HG03060 (cell line): ENCODE results near the gene CDH23.

Experiments
- ATAC-seq: cut with Tn5 transposase; IDR thresholded peaks from one replicate; pipeline ENCODE4 v1.9.1; 2021; ENCODE audit warnings: low read depth, moderate number of reproducible peaks; ENCODE audit not compliant: unreplicated experiment

The CDH23 gene

DNA sequence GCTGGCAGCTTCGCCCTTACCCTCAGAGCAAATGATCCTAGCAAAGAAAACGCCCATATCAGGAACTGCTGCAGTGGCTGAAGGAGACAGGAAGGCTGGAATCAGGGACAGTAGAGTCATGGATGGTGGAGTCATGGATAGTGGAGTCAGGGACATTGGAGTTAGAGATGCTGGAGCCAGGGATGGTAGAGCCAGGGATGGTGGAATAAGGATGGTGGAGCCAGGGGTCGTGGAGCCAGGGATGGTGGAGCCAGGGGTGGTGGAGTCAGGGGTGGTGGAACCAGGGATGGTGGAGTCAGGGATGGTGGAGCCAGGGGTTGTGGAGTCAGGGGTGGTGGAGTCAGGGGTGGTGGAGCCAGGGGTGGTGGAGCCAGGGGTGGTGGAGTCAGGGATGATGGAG is 291.5 kb downstream of the CDH23 start:
- no peak for ATAC-seq

DNA sequence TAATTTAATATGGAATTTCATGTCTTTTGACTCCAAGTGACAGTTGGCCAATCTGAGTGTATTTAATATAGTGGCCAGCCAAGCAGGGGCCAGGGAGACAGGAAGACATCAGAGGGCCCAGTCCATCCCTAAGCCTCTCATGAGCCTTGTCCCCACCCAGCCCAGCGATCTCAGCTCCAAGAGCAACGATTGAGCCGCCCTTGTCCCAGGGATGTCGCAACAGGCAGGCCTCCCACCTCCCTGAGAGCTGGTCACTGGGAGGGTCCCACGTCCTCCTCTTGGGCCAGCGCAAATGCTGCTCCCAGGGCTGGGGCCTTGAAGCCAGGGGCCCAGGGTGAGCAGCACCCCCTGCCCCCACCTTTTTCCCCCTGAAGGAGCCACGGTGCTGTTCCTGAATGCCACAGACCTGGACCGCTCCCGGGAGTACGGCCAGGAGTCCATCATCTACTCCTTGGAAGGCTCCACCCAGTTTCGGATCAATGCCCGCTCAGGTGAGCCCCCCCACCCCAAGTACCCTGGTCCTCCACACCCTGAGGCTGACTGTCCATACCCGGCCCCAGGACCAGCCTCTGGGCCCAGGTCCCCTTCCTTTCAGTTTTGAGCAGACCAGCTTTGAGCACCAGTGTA is 293.5 kb downstream of the CDH23 start:
- no peak for ATAC-seq

DNA sequence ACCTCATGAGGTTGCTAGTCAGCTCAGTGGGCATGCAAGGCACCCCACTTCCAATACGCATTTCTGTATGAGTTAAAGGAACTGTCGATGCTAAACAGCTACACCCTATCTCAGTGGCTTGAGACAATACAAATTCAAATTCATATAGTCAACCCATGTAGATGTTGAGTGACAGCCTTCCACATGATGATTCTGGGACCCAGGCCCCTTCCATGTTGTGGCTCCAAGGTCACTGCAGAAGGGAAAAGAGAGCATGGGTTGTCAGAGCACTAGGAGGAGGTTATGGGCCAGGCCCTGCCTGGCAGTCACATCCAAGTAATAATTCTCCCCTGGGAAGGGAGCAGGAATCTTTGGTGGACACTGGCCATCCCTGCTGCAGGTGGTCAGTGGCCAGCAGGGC is 294.7 kb downstream of the CDH23 start:
- ATAC-seq = no peak

DNA sequence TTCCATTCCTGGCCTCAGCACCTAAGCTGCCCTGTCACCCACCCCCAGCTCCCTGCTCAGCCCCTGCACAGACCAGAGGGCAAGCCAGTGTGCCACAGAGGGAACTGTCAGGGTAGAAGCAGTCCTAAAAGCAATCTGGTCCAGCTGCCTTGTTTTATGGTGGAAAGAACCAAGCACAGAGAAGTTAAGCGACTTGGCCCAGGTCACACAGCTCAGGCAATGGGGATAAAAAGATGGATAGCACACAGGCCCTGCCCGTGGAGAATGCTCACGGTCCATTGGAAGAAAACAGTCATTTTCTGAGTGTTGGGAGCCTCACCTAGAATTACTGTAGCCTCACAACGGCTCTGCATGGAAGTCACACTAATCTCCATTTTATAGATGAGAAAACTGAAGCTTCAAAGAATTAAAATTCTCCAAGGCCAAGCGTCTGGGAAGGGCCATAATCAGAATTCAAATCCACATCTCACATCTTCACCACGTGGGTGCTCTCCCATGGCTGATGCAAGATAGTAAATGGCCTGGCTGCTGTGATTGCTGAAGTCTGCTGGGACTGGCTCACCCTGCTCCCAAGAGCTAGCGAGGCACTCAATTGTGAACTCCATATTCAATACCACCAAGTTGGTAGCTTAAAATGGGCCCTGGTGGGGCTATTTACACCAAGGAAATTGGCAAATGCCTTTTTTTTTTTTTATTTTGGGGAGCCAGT is 296.0 kb downstream of the CDH23 start:
- ATAC-seq = no peak

DNA sequence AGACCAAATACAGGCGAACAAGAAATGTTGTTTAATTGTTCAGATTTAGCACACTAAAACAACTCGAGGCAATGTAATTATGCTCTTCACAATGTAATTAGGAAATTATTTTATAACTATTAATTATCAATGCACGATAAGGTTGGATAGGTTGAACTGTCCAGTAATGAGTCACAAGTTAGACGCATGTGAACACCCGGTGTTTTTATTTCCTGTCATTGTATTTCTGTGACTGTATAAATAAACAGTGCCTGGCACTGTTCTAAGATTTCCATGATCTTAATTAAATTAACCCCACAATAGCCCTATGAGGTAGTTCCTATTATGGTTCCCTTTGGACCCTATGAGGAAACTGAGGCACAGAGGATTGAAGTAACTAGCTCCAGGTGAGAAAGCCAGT is 296.7 kb downstream of the CDH23 start:
- no peak for ATAC-seq

DNA sequence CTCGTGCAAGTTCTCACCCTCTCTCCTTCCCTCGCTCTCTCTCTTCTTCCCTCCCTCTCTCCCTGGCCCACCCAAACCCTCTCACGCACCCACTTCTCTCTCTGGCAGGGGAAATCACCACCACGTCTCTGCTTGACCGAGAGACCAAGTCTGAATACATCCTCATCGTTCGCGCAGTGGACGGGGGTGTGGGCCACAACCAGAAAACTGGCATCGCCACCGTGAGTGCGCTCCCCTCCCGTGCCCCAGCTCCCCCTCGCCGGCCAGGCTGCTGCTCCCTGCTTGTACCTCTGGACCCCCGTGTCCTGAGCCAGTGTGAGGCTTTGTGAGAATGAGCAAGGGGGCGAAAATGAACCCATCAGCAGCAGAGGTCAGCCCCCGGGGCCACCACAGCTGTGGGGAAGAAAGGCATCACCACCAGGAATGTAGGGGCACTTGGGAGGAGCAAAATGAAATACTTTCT is 297.4 kb downstream of the CDH23 start:
- no peak for ATAC-seq

DNA sequence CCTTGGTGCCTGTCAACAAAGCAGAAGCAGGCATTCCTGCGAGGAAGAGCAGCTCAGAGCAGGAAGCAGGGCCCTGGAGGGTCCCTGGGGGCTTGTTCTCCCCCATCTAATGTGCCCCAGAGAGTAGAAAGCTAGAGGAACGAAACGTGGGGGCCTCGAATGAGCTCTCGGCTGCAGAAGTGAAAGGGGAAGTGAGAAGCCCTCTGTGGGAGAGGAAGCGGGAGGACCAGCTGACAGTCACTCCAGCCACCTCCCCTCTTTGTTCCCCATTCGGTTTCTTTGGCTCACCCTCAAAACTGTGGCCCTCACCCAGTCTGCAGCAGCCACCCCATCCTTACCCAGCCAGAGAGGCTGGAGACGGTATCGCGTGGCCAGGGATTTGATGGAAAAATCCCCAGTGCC is 297.8 kb downstream of the CDH23 start:
- ATAC-seq = peak; percentile 46

DNA sequence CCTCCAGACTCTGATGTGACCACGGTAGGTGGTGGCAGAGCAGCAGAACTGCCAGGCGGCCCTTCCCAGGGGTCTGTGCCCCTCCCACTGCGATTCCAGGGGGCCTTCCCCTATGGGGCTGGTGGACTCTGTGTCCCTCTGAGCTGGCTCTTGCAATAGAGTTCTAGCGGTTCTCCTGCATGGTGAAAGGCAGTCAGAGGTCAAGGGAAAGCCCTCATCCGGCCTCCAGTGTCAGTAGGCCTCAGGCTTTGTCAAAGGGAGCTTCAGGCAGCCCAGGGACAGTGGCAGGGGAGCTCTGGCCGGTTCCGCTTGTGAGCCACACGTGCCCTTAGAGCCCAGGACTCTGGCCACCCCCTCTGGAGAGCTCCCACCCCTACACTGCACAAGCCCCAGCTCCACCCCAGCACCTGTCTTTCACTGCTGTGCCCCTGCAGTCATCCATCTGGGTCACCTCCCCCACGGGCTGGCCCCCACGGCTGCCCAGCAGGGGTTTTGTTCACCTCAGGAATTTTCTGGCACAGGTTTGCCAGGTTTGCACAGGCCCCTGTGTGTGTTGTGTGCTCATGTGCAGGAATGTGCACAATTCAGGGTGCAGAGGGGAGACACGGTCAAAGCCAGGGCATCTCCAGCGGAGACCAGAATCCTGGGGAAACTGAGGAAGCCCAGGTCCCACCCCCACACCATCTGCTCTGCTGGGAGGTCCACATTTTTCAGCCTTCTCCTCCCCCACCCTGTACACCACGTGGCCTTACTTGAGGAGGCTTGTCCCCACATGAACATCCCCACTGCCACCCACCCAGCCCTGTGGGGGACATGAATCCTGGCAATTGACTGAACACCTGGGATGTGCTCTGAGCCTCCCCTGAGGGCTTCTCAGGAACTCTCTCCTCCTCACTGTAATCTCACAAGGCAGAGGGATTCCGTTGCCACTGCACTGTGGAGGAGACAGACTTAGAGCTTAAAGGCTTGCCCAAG is 299.1 kb downstream of the CDH23 start:
- no peak for ATAC-seq

DNA sequence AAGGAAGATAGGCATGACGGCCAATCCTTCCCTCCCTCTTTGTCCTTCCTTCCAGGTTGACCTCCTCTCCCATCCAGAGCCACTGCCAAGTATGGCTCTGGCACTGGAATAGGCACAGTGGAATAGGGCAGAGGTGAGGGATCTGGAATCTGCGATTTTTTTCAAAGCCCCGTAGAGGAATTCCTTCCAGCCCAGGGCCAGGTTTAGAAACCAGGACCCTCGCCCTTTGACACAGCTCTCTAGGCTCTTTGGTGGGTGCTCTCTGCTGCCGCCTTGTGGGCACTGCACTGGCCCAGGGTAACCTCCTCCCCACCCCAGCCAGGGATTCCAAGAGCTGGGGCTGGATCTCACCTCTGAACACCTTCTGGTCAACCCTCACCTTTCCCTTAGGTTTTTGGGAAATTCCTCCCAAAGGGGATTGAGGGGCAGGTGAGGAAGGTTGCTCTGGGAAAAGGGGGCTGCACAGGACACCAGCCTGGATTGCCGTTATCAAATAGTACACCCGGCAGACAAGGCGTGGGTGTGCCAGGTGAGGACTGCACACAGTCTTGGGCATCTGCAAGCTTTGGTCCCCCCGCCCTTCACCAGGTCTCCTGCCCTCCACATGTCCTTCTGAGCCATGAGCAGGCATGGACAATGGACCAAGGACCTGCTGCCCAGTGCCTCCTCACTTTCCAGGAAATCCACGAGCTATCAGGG is 300.1 kb downstream of the CDH23 start:
- ATAC-seq = no peak

DNA sequence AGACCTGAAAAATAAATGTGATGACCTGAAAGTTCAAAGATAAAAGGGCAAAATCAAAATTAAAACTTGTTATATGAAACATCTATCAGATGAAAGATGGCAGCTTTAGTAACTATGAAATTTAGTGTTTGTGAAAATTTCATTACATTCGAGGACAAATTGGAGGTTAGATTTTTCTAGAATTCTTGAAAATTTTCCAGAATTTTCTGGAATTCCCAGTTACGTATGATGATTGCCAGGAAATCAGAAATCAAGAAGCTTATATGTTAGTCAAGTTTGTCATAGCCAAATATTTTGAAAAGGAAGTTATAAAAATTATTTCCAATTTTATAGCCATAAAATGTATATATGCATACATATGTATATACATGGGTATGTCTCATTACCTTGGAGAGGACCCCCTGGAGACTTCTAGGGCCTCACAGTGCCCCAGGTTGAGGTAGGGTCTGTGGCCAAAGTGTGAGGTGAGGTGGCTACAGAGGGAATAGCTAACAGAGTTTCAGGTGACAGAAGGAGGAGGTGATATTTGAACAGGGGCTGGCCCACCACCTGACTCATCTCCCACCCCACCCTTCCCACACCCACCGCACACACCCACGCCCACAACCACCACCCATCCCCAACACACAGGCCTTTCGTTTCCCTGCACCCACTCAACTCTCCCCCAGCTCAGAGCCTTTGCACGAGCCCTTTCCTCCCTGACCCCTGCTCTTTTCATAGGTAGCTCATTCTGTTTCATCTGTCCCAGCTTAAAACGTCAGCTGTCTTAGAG is 301.4 kb downstream of the CDH23 start:
- ATAC-seq = no peak

DNA sequence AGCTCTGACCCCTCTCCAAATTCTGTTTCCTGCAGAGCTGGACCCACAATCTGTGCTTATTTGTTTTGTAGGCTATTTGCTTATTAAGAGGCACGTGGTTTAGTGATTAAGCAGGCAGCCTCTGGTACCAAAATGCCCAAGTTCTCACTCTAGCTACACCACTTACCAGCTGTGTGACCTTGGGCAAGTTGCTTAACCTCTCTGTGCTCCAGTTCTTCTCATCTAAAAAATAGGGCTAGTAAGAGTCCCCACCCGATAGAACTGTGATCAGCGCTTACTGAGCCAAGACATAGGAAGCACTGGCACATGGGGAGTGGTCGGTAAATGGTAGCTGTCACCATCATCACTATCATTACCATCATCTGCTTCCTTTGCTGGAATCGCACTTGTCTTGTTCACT is 302.0 kb downstream of the CDH23 start:
- no peak for ATAC-seq

DNA sequence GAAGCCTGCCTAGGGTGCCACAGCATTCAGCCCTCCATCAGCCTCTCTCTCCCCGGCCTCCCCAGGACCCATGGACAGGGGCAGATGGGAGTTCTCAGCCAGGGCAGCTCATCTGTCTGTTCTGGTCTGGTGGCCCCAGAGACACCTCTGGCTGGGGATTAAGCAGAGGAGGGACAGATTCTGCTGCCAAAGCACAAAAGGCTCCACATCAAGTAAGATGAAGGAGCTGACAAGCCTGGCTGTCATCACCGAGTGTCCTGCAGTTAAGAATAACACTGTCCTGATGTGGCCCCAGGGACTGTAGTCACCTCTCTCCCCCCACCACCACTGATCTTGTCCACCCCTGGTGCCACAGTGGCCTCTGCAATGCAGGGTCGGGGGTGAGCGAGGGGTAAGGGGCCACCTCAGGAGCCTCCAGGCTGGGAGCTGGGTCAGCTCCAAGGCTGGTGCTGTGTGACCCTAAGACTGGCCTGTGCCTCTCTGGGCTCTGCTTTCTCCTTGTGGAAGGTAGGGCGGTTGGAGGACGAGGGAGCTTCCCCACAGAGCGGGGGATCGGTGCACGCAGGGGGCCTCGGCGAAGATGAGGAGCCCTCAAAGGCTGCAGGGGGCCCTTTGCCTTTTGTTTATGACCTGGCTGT is 304.1 kb downstream of the CDH23 start:
- no peak for ATAC-seq

DNA sequence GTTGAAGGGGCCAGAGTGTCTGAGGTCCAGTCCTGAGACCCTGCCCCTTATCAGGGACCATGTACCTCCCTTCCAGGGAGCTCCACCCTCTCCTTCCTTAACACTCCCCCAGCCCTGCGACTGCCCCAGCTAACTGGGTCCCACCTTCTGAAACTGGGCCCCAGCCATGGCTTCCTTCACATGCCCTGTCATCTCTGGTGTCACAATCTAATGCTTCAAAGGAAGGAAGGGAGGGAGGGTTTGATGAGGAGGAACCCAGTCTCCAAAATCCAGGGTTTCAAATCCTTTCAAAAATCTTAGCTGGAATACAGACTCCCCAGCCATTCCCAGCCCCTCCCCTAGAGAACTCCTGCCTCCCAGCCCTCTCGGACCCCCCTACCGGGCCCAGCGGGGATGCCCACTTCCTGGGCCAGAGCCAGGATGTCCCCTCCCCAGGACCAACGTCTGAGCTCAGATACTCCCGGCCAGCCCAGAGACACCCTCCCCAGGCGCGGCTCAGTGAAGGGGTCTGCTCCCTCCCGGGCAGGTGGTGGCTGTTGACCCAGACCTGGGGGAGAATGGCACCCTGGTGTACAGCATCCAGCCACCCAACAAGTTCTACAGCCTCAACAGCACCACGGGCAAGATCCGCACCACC is 304.9 kb downstream of the CDH23 start:
- no peak for ATAC-seq

DNA sequence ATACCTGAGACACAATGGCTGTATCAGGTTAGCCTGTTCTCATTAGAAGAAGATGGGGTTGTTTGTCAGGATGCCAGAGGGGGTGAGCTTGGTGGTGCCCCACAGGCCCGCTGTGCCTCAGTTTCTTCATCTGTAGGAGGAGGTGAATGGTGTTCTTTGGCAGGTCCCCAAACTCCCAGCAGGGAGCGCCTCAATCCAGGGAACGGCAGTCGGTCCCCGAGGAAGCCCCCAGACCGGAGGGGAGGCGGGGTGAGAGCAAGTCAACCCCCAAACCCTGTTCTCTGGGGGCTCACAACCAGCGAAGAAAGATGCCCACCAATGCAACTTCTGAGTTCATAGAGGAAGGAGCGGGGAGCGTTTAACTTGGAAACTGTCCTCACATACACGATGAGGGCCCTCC is 306.9 kb downstream of the CDH23 start:
- no peak for ATAC-seq

DNA sequence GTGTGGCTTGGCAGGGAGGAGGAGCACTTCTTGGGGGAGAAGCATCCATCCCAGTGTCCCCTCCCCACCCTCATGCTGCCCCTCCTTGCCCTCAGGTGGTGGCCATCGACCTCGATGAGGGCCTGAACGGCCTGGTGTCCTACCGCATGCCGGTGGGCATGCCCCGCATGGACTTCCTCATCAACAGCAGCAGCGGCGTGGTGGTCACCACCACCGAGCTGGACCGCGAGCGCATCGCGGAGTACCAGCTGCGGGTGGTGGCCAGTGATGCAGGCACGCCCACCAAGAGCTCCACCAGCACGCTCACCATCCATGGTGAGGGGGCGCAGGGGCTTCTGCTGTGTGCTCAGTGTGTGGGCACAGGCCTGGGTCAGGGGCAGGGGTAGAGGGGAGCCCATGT is 308.1 kb downstream of the CDH23 start:
- ATAC-seq = no peak

DNA sequence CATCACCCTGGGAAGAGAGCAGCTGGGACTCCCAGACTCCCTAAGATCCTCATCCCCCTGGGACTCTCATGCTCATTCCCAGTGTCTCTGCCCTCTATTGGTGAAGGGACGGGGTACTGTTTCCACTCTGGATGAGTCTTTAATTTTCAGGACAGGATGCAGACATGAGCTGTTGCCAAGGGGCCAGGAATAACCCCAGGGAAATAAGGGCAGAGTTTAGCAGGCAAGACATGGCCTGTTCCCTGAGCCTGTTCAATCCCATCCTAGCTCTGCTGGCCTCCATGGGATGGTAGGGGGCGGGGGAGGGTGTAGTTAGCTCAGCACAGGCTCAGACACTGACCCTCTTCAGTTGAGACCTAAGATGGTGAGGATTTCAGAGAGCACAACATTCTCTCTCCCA is 308.9 kb downstream of the CDH23 start:
- no peak for ATAC-seq

DNA sequence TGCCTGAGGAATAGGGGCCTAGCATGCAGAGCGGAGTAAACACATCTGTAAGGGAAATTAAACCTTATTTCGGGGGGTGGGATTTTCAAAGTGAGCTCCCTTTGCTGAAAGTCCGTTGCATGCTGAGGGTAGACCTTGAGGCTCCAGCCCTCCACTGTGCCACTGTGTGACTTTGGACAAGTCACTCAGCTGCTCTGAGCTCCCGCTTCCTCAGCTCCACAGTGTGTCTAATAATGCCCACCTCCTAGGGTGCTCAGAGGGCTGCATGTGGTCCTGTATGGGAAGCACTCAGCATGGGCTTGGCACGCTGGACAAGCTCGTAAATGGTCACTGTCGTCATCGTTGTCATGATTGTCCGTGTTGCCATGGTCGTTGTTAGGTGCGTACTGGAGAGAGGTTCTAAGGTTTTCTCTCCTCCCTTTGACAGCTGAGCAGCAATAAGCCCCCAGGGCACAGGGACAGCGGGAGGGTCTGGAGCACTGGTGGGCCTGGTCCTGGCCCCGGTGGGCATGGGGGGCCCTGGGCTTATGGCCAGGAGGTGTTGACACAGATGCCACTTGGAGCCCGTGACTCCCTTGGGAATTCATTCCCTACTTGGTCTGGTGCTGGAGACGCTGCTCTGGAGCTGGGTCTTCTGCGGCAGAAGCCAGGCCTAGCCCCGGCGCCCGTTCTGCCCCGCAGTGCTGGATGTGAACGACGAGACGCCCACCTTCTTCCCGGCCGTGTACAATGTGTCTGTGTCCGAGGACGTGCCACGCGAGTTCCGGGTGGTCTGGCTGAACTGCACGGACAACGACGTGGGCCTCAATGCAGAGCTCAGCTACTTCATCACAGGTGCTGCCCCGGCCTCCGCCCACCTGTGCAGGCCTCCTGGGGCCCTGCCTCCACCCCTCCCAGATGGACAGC is 309.7 kb downstream of the CDH23 start:
- ATAC-seq = no peak

DNA sequence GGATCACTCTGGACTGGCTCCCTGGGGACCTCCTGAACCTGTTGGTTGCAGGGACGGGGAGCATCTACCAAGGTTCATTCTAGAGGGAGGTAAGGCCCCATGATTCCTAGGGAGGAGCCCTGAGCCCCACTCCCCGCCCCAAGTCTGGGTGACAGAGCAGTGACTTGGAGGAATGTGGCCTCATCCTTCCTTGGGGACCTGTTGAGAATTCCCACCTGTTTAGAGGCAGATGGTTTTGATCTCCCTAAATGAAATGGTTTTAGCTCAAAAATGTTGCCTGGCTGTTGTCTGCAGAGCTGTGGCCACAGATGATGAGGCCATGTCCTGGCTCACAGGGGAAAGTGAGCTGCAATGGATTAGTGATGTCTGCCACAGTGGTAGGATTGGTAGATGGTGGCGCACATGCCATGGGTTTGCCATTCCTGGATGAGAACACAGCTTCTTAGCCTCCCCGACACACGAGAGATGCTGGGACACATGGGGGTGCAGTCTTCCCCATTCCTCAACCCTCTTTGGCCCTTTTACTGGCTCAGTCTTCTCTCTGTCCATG is 310.6 kb downstream of the CDH23 start:
- ATAC-seq = no peak
